Measurements from ENCODE around the gene POU5F1.
"Not testable (repeated sequence)": the region's sequence is repeated elsewhere in the genome, so short reads cannot be mapped to it uniquely, and the experiment has no call there.

POU5F1 gene

GRCh38 chr6:31165064-31165832, 5.2 kb downstream of the POU5F1 start:
- DNase-seq = not testable (repeated sequence)

DNA sequence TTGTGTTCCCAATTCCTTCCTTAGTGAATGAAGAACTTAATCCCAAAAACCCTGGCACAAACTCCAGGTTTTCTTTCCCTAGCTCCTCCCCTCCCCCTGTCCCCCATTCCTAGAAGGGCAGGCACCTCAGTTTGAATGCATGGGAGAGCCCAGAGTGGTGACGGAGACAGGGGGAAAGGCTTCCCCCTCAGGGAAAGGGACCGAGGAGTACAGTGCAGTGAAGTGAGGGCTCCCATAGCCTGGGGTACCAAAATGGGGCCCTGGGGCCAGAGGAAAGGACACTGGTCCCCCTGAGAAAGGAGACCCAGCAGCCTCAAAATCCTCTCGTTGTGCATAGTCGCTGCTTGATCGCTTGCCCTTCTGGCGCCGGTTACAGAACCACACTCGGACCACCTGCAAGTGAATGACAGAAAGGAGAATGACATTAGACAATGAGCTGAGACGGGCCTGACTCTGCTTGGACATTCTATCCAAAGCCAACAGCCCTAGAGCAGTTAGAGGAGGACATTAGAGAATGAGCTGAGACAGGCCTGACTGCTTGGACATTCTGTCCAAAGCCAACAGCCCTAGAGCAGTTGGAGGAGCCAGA, 5.9 kb downstream of the POU5F1 start:
- not testable (repeated sequence) for DNase-seq

GRCh38 chr6:31163922-31164321, 6.6 kb downstream of the POU5F1 start:
- DNase-seq = no peak

DNA sequence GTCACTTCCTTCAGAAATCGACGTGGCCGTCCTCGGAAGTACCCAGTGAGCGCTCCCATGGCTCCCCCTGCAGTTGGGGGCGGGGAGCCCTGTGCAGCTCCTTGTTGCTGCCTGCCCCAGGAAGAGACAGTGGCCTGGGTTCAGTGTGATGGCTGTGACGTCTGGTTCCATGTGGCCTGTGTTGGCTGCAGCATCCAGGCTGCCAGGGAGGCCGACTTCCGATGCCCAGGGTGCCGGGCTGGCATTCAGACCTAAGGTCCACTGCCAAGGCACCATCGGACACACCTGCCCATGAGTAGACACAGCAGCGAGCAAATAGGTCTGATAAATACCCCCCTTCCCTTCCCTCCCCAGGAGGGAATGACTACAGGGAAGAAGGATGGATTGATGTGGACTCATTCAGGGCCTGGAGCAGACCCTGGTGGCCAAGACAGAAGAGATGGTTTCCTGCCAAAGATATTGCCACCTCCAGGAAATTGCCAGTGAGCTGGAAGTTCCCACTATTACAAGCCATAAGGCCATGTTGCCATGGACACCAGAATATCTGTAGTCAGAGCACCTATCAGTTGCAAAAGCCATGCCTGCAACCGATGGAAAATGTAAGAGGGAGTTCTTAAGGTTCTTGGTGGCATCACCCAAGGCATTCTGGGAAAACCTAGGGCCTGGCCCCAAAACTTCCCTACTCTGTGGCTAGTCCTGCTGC, 7.9 kb downstream of the POU5F1 start:
- no peak for DNase-seq

- no peak for DNase-seq
Observed at GRCh38 chr6:31161216-31162126, 9.0 kb downstream of the POU5F1 start.

DNA sequence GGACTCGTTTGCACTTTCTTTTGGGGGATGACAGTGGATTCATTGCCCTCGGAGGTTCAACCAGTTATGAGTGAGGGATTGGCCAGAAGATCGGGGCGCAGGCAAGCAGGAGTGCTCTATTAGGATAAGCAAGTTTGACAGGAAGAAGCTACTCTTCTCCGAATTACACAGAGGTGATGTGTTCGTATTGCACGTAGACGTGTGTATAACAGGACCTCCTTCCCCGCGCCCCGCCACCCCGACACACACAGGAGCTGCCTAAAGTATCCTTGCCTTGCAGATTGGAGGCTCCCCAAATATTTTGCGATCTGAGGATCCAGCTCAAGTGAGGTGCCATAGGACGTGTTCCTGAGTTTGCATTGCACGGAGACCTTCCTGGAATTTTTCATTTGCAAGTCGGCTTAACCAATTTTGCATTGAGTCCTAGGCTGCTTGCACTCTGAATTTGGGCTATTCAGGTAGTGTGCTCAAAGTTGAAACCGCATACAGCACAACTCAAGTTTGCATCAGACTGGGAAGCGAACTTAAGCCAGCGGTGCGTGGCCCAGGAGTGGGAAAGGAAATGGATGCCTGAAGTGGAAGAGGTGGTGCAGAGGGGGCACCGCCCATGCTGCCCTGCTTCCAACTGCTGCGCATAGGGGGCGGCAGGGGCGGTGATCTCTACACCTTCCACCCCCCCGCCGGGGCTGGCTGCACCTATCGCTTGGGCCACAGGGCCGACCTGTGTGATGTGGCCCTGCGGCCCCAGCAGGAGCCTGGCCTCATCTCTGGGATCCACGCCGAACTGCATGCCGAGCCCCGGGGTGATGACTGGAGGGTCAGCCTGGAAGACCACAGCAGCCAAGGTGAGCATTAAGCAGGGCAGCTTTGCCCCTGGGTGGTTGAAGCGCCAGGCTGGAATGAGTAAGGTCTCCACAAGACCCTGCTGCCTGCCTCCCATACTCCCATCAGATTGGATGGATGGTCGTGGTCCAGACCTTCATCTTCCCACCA, 11.3 kb downstream of the POU5F1 start:
- DNase-seq = no peak

GRCh38 chr6:31158140-31158862, 12.2 kb downstream of the POU5F1 start, which contains the start of gene TCF19:
TCF19 (plus strand) TSS chr6:31158589; CDS start chr6:31159470, 881 bp downstream.
- DNase-seq = peak; percentile 97

DNA sequence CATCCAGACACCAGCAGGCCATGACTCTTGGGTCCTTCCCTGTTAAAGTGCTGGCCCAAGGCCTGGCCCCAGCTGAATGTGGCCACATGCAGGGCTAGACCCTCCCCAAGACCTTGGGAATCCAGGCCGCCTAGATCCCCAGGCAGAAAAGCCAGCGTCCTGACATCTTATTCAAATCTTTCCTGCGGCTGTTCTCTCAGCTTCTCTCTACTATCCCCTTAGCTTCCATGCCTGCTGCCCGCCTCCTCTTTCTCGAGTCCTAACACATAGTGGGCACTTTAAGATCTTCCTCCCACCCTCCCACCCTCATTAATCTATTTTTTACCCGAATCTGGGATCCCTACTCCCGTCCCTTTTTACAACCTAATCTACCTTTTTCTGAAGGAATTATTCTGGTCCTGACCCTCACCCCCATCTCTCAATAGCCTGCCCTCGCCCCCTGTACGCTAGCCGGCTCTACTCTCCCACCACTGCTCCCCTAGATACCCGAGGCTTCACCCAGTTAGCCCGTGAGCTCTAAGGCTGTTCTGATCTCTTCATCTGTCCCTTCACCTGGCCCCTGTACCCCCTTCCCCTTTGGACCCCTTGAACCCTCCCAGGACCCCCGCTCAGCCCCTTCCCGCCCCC, 12.9 kb downstream of the POU5F1 start, which contains the start of gene CCHCR1:
Gene CCHCR1 (minus strand): TSS at position 290 of the 627 bp plus-strand sequence. CDS start 202 bp downstream, at position 88.
- no peak for DNase-seq

DNA sequence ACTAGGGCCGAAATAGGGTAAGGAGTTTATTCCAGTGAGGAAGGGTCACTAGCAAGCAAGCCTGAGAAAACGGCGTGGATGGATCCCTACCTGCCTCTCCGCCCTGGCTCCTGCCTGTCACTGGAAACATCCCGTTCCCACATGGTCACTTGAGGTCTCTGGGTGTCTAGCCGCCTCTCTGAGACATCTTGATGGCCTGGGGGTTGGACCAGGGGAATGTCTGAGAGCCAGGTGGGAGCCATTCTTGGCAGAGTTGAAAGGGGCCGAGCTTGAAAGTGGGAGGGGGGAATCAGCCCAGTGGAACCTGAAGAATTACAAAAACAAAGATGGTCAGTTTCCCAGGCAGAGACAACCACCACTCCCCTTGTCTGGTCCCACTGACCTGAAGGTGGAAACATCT, 13.8 kb downstream of the POU5F1 start:
- DNase-seq = no peak

- DNase-seq = no peak
Observed at GRCh38 chr6:31154436-31154835, 16.0 kb downstream of the POU5F1 start.

GRCh38 chr6:31152781-31153180, 17.7 kb downstream of the POU5F1 start:
- no peak for DNase-seq

DNA sequence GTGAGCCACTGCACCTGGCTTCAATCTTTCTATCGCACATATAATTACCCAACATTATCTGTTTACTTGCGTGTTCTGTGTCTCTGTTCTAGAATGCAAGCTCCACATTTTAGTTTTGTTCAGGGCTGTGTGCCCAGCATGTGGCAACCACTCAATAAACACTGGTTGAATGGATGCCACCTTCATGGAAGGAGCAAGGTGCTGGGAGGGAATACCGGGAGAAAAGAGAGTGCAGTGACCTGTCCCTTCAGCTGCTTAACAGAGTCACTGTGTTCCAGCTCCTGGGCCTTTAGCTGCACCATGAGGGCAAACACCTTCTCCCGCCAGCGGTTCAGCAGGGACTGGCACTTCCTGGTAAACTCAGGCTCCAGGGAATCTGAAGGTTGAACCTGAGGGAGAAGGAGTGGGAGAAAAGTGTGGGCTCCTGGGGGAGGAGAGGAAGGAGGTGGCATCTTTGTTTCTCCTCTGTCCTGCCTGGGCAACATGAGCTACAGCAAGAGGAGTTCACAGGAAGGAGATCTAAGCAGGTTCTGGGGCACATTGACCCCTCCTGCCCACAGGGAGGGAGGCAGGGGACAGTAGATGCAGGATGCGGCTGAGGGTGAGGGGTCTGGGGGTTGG, 20.5 kb downstream of the POU5F1 start:
- no peak for DNase-seq

DNA sequence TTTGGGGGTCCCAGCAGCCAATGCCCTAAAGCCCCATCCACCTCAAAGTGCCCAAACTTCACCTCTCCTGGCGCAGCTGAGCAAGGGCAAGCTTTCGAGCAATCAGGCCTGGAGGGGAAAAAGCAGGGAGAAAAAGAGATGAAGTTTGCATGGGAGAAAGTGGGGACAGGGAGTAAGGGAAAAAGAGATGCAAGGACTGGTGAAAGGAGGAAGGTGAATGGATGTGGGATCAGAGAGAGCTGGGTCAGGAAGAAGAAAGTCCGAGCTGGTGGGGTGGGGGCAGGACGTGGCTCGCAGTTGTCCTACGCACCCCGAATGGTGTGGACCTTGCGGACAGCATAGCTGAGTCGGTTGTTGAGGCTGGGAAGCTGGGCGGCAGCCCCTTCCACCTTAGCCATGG, 25.1 kb downstream of the POU5F1 start:
- DNase-seq = no peak

- no peak for DNase-seq
Observed at GRCh38 chr6:31144970-31145340, 25.5 kb downstream of the POU5F1 start.

GRCh38 chr6:31144296-31144969, 26.0 kb downstream of the POU5F1 start:
- no peak for DNase-seq

GRCh38 chr6:31143148-31143547, 27.3 kb downstream of the POU5F1 start:
- DNase-seq = no peak

GRCh38 chr6:31142361-31142761, 28.1 kb downstream of the POU5F1 start:
- DNase-seq = no peak

GRCh38 chr6:31140643-31141042, 29.8 kb downstream of the POU5F1 start:
- no peak for DNase-seq

- DNase-seq = no peak
Observed at GRCh38 chr6:31139599-31139998, 30.9 kb downstream of the POU5F1 start.
